CD8-positive, alpha-beta memory T cell (primary cell): Measurements from ENCODE around the gene CALN1. TPM values are rescaled to one million over a fixed set of nuclear protein-coding genes. Genes with fewer than 3 reads are reported as not detected.

Experiments
- CTCF ChIA-PET: fragments of 350-600 bp; sonication (Branson Sonifier 250); formaldehyde crosslinking; loops from one replicate; lab custom pipeline; 2021; ENCODE audit warnings: antibody characterized with exemption; lab: Charles Lee
- POLR2A ChIA-PET: fragments of 350-600 bp; sonication (Branson Sonifier 250); formaldehyde crosslinking; loops from one replicate; lab custom pipeline; 2021; ENCODE audit warnings: antibody characterized with exemption; lab: Charles Lee
- DNase-seq, 5 donors: peaks; one replicate each; pipeline versions ENCODE4 v3.0.0 to v3.0.0-alpha.2; 2020 to 2022; ENCODE audit warnings: mixed read lengths in 1 of 5
- H3K27ac ChIP-seq: one replicate; pipeline ENCODE4 v1.7.0; 2013; ENCODE audit warnings: low read depth, mild to moderate bottlenecking, low read length, moderate library complexity
- H3K27me3 ChIP-seq: 2 replicates; pipeline ENCODE4 v1.7.0; 2013; ENCODE audit warnings: low read length, mild to moderate bottlenecking; ENCODE audit not compliant: insufficient read depth, poor library complexity, severe bottlenecking
- H3K36me3 ChIP-seq: 2 replicates; pipeline ENCODE4 v1.7.0; 2013; ENCODE audit warnings: mild to moderate bottlenecking, low read length, moderate library complexity; ENCODE audit not compliant: insufficient read depth
- H3K4me1 ChIP-seq: 2 replicates; pipeline ENCODE4 v1.7.0; 2013; ENCODE audit warnings: mild to moderate bottlenecking, low read length, moderate library complexity; ENCODE audit not compliant: insufficient read depth
- H3K4me3 ChIP-seq: 2 replicates; pipeline ENCODE4 v1.7.0; 2013; ENCODE audit warnings: mild to moderate bottlenecking, low read length
- H3K9me3 ChIP-seq: 2 replicates; pipeline ENCODE4 v1.7.0; 2013; ENCODE audit warnings: mild to moderate bottlenecking, low read length
- H3K27ac Mint-ChIP-seq, 8 donors: one replicate each; pipeline ENCODE4 v1.8.0; 2020 to 2021; ENCODE audit warnings: mixed read lengths in 8 of 8, mild to moderate bottlenecking in 6 of 8, inconsistent platforms in 3 of 8, moderate library complexity in 3 of 8
- H3K27me3 Mint-ChIP-seq, 2 donors: one replicate each; pipeline ENCODE4 v1.8.0; 2020 to 2021; ENCODE audit warnings: mixed read lengths in 2 of 2, mild to moderate bottlenecking in 1 of 2, moderate library complexity in 1 of 2
- H3K36me3 Mint-ChIP-seq, 3 donors: one replicate each; pipeline ENCODE4 v1.8.0; 2020 to 2021; ENCODE audit warnings: mixed read lengths in 3 of 3, inconsistent platforms in 1 of 3, mild to moderate bottlenecking in 1 of 3
- H3K4me1 Mint-ChIP-seq, 3 donors: one replicate each; pipeline ENCODE4 v1.8.0; 2020 to 2021; ENCODE audit warnings: mixed read lengths in 3 of 3, inconsistent platforms in 1 of 3, mild to moderate bottlenecking in 1 of 3
- H3K4me3 Mint-ChIP-seq, 7 donors: one replicate each; pipeline ENCODE4 v1.8.0; 2020 to 2021; ENCODE audit warnings: mixed read lengths in 7 of 7, mild to moderate bottlenecking in 6 of 7, moderate library complexity in 4 of 7, inconsistent platforms in 2 of 7
- H3K9me3 Mint-ChIP-seq, 5 donors: one replicate each; pipeline ENCODE4 v1.8.0; 2020 to 2022; ENCODE audit warnings: mixed read lengths in 5 of 5, mild to moderate bottlenecking in 3 of 5, moderate library complexity in 2 of 5, inconsistent platforms in 1 of 5
- polyA plus RNA-seq: library from polyadenylated mRNA; unstranded; fragments of 300-500 nt; fragmentation: Illumina TruSeq; gene quantifications from one replicate; pipeline ENCODE4 v1.2.3, GENCODE V29; 2021
- total RNA-seq, 2 experiments: library from RNA; stranded (reverse); gene quantifications; one replicate each; pipeline ENCODE4 v1.2.3, GENCODE V29; 2021

The CALN1 gene
- total and polyA plus RNA-seq, 3 experiments from 2014 or later = not detected

DNA sequence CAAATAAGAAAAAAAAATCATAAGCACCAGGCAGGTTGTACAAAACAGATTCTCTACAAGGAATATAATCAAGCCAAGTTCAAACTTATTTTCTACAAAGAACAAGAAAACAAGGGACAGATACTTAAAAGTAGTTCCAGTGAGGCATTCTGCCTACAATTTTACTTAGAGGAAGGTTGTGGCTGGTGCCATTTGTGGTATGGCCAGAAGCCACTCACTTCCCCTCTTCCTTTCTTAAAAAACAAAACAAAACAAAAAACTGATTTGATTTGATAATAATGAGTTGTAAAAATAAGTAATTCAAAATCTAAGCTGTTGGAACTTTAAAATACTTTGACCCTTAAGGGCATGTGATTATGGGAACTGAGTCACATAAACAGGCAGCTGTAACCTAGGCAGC is 420.6 kb downstream of the CALN1 start:
- Mint-ChIP-seq H3K9me3 (peaks cover 0 to 14% (median 6%) of the 10 kb centered on the region in 5 donors), H3K27me3 (no peaks in the 10 kb centered on the region), H3K4me3 (no peak overlapping the region), H3K36me3 (no peaks in the 10 kb centered on the region), H3K27ac (no peak overlapping the region), H3K4me1 (no peaks in the 10 kb centered on the region)
- Histone ChIP-seq H3K9me3 (no peaks in the 10 kb centered on the region), H3K36me3 (no peaks in the 10 kb centered on the region), H3K27ac (no peak overlapping the region), H3K4me1 (no peaks in the 10 kb centered on the region), H3K27me3 (no peaks in the 10 kb centered on the region), H3K4me3 (no peak overlapping the region)
- no peak for DNase-seq
- ChIA-PET CTCF (no interaction called here), POLR2A (no interaction called here)

GRCh38 chr7:71990138-71990462 is 422.0 kb downstream of the CALN1 start:
- Histone ChIP-seq H3K4me1 (no peaks in the 10 kb centered on the region), H3K27ac (no peak overlapping the region), H3K4me3 (no peak overlapping the region), H3K36me3 (no peaks in the 10 kb centered on the region), H3K9me3 (no peaks in the 10 kb centered on the region), H3K27me3 (no peaks in the 10 kb centered on the region)
- Mint-ChIP-seq H3K4me1 (no peaks in the 10 kb centered on the region), H3K4me3 (no peak overlapping the region), H3K27me3 (no peaks in the 10 kb centered on the region), H3K9me3 (peaks cover 0 to 10% (median 2%) of the 10 kb centered on the region in 5 donors), H3K27ac (no peak overlapping the region), H3K36me3 (no peaks in the 10 kb centered on the region)
- no peak for DNase-seq
- ChIA-PET CTCF (no interaction called here), POLR2A (no interaction called here)

- H3K27ac ChIP-seq = no peak overlapping the region
- H3K4me1 ChIP-seq = no peaks in the 10 kb centered on the region
- ChIA-PET POLR2A (no interaction called here), CTCF (no interaction called here)
- no peak for DNase-seq
- peaks cover 0 to 12% (median 4%) of the 10 kb centered on the region in 5 donors for H3K9me3 Mint-ChIP-seq
- H3K4me3 ChIP-seq = no peak overlapping the region
- H3K36me3 Mint-ChIP-seq = no peaks in the 10 kb centered on the region
- H3K27ac Mint-ChIP-seq = no peak overlapping the region
- no peaks in the 10 kb centered on the region for H3K9me3 ChIP-seq
- H3K27me3 Mint-ChIP-seq = no peaks in the 10 kb centered on the region
- no peaks in the 10 kb centered on the region for H3K4me1 Mint-ChIP-seq
- H3K4me3 Mint-ChIP-seq = no peak overlapping the region
- no peaks in the 10 kb centered on the region for H3K27me3 ChIP-seq
- no peaks in the 10 kb centered on the region for H3K36me3 ChIP-seq
Measured at GRCh38 chr7:71988201-71988600, 423.9 kb downstream of the CALN1 start.

DNA sequence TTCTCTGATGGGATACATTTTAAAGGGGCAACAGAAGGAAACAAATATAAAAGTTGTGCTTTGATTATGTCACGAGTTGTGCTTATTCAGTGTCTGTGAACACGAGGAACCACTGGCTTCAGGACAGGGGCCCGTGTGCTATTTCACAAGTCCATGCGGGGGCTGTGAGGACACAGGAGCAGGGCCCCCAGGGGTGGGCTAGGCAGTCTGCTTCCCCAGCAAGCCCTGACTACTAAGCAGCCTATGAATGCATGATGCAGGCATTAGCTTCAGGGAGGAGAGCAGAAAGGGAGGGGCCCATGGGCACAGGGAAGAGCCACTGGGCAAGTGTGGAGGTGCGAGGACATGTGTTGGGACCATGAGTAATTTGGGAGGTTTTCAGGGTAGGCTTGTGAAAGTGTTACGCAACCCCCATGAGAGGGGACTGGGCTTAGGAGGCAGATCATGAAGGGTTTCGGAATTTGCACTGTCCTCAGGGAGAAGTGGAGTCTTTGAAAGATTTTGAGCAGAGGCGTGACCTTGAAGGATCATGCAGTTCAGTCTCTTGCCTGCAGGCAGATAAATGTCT is 424.9 kb downstream of the CALN1 start:
- POLR2A ChIA-PET = no interaction called here

DNA sequence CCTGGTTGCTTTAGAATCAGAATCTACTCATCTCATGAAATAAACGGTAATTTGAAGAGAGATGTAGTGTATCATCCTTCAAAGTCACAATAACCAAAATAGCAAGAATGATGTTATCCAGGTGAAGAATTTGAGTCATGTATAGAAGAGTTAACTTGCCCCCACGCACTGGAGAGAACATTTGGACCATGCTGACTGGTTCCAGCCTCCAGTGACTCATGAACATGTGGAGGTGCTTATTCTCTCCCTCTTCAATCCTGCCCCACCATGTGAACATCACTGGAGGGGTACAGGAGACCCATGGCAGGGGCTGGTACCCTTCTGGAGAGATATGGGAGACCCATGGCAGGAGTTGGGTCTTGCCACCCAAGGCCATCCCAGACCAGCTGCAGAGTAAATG is 427.8 kb downstream of the CALN1 start:
- Mint-ChIP-seq H3K9me3 (peaks cover 0 to 13% (median 3%) of the 10 kb centered on the region in 5 donors), H3K4me1 (no peaks in the 10 kb centered on the region), H3K4me3 (no peak overlapping the region), H3K27ac (no peak overlapping the region), H3K27me3 (no peaks in the 10 kb centered on the region), H3K36me3 (no peaks in the 10 kb centered on the region)
- H3K4me3 ChIP-seq = no peak overlapping the region
- no peaks in the 10 kb centered on the region for H3K9me3 ChIP-seq
- no peak for DNase-seq
- H3K36me3 ChIP-seq = no peaks in the 10 kb centered on the region
- H3K27me3 ChIP-seq = no peaks in the 10 kb centered on the region
- ChIA-PET POLR2A (no interaction called here), CTCF (no interaction called here)
- H3K27ac ChIP-seq = no peak overlapping the region
- H3K4me1 ChIP-seq = no peaks in the 10 kb centered on the region

More for the DNA sequence above, 424.9 kb downstream of the CALN1 start:
- Histone ChIP-seq H3K27me3 (no peaks in the 10 kb centered on the region), H3K9me3 (no peaks in the 10 kb centered on the region), H3K4me3 (no peak overlapping the region), H3K27ac (no peak overlapping the region), H3K36me3 (no peaks in the 10 kb centered on the region), H3K4me1 (no peaks in the 10 kb centered on the region)
- no peaks in the 10 kb centered on the region for H3K4me1 Mint-ChIP-seq
- peaks cover 0 to 12% (median 4%) of the 10 kb centered on the region in 5 donors for H3K9me3 Mint-ChIP-seq
- H3K27ac Mint-ChIP-seq = no peak overlapping the region
- CTCF ChIA-PET = no interaction called here
- no peak overlapping the region for H3K4me3 Mint-ChIP-seq
- H3K36me3 Mint-ChIP-seq = no peaks in the 10 kb centered on the region
- H3K27me3 Mint-ChIP-seq = no peaks in the 10 kb centered on the region
- DNase-seq = no peak

DNA sequence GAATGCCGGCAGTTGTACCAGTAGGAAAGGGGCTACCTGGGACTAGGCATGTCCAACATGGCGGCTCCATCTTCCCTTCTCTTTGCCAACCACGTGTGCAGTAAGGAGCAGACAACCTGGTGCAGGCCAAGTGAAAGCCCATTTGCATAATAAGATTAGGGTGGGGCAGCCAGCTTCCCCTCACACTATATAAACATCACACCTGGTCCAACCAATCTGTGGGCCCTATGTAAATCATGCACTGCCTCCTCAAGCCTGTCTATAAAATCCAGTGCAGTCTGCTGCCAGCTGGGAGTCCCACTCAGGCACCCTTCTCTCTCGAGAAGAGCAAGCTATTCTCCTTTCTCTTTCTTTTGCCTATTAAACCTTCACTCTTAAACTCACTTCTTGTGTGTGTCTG is 429.3 kb downstream of the CALN1 start:
- no peaks in the 10 kb centered on the region for H3K36me3 ChIP-seq
- Mint-ChIP-seq H3K4me3 (no peak overlapping the region), H3K36me3 (no peaks in the 10 kb centered on the region), H3K27ac (no peak overlapping the region), H3K4me1 (no peaks in the 10 kb centered on the region), H3K9me3 (peaks cover 0 to 12% (median 3%) of the 10 kb centered on the region in 5 donors), H3K27me3 (no peaks in the 10 kb centered on the region)
- no peaks in the 10 kb centered on the region for H3K9me3 ChIP-seq
- no peak for DNase-seq
- no peak overlapping the region for H3K27ac ChIP-seq
- POLR2A ChIA-PET = no interaction called here
- CTCF ChIA-PET = no interaction called here
- H3K4me1 ChIP-seq = no peaks in the 10 kb centered on the region
- H3K4me3 ChIP-seq = no peak overlapping the region
- no peaks in the 10 kb centered on the region for H3K27me3 ChIP-seq

GRCh38 chr7:71976645-71977044 is 435.5 kb downstream of the CALN1 start:
- no peaks in the 10 kb centered on the region for H3K4me1 ChIP-seq
- ChIA-PET POLR2A (no interaction called here), CTCF (no interaction called here)
- H3K27ac ChIP-seq = no peak overlapping the region
- no peaks in the 10 kb centered on the region for H3K9me3 ChIP-seq
- H3K36me3 ChIP-seq = no peaks in the 10 kb centered on the region
- no peaks in the 10 kb centered on the region for H3K27me3 ChIP-seq
- Mint-ChIP-seq H3K27me3 (no peaks in the 10 kb centered on the region), H3K27ac (no peak overlapping the region), H3K9me3 (peaks cover 5 to 13% (median 8%) of the 10 kb centered on the region in 5 donors), H3K4me3 (no peak overlapping the region), H3K4me1 (no peaks in the 10 kb centered on the region), H3K36me3 (no peaks in the 10 kb centered on the region)
- no peak for DNase-seq
- no peak overlapping the region for H3K4me3 ChIP-seq

GRCh38 chr7:71974611-71975010 is 437.5 kb downstream of the CALN1 start:
- ChIA-PET CTCF (no interaction called here), POLR2A (no interaction called here)
- no peaks in the 10 kb centered on the region for H3K36me3 Mint-ChIP-seq
- H3K4me3 Mint-ChIP-seq = no peak overlapping the region
- H3K4me1 ChIP-seq = no peaks in the 10 kb centered on the region
- H3K4me3 ChIP-seq = no peak overlapping the region
- H3K9me3 Mint-ChIP-seq = peaks cover 5 to 13% (median 8%) of the 10 kb centered on the region in 5 donors
- H3K27ac ChIP-seq = no peak overlapping the region
- H3K27me3 ChIP-seq = no peaks in the 10 kb centered on the region
- no peak overlapping the region for H3K27ac Mint-ChIP-seq
- no peak for DNase-seq
- no peaks in the 10 kb centered on the region for H3K27me3 Mint-ChIP-seq
- H3K4me1 Mint-ChIP-seq = no peaks in the 10 kb centered on the region
- no peaks in the 10 kb centered on the region for H3K9me3 ChIP-seq
- no peaks in the 10 kb centered on the region for H3K36me3 ChIP-seq

DNA sequence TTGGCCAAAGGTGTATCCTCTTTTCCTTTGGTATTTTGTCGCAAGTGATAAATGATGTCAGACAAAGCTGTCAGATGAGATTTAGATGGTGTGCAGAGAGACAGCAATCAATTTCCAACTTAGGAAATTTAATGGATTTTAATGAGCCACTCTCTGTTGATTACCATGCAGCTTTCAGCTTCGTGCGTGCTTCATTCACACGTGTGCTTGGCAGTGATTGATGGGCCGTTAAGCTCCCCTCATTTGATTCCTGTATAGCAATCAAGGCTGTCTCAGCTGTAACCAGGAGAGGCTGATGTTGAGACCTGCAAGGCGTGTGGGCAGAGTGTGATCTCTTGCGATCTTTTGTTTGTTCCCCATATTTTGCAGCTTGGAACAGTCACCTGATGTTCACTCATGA is 439.6 kb downstream of the CALN1 start:
- Mint-ChIP-seq H3K9me3 (peaks cover 4 to 17% (median 7%) of the 10 kb centered on the region in 5 donors), H3K36me3 (no peaks in the 10 kb centered on the region), H3K27ac (no peak overlapping the region), H3K4me3 (no peak overlapping the region), H3K4me1 (no peaks in the 10 kb centered on the region), H3K27me3 (no peaks in the 10 kb centered on the region)
- Histone ChIP-seq H3K36me3 (no peaks in the 10 kb centered on the region), H3K27ac (no peak overlapping the region), H3K4me1 (no peaks in the 10 kb centered on the region), H3K27me3 (no peaks in the 10 kb centered on the region), H3K4me3 (no peak overlapping the region), H3K9me3 (no peaks in the 10 kb centered on the region)
- CTCF ChIA-PET = no interaction called here
- POLR2A ChIA-PET = no interaction called here
- DNase-seq = no peak
